DOHH2 (cell line): ENCODE measurements around the gene AUNIP.

Source experiments
- CTCF ChIP-seq: fragments of 200-600 bp; sonication (generic); IDR thresholded peaks from one replicate; pipeline ENCODE4 v1.5.1; 2014; ENCODE audit warnings: antibody characterized with exemption, mild to moderate bottlenecking, low read depth, low read length; ENCODE audit not compliant: poor library complexity, severe bottlenecking
- EZH2phosphoT487 ChIP-seq: fragments of 200-600 bp; sonication (generic); IDR thresholded peaks from 2 replicates; pipeline ENCODE4 v1.6.1; 2017; ENCODE audit warnings: borderline replicate concordance, mild to moderate bottlenecking, antibody characterized with exemption, low read length, moderate library complexity, mixed read lengths

- no peak for TF ChIP-seq CTCF
- no peak for TF ChIP-seq EZH2phosphoT487
These were observed 72.1 kb downstream of the AUNIP start for GRCh38 chr1:25786887-25787759.
